KOPT-K1 (cell line): ENCODE measurements around the gene MNAT1.
"Not testable (repeated sequence)": the region's sequence is repeated elsewhere in the genome, so short reads cannot be mapped to it uniquely, and the experiment has no call there.

Experiments
- H3K27ac ChIP-seq: fragments of 200-600 bp; sonication (generic); 2 replicates; pipeline ENCODE4 v1.5.1; 2016; ENCODE audit warnings: antibody characterized with exemption, mild to moderate bottlenecking, low read depth, low read length; ENCODE audit not compliant: poor library complexity, severe bottlenecking
- H3K36me3 ChIP-seq: fragments of 200-600 bp; sonication (generic); 2 replicates; pipeline ENCODE4 v1.5.1; 2017; ENCODE audit warnings: antibody characterized with exemption, mild to moderate bottlenecking, low read length, moderate library complexity; ENCODE audit not compliant: insufficient read depth
- H3K9me3 ChIP-seq: fragments of 200-600 bp; sonication (generic); 2 replicates; pipeline ENCODE4 v1.5.1; 2017; ENCODE audit warnings: antibody characterized with exemption, low read length, mild to moderate bottlenecking; ENCODE audit not compliant: insufficient read depth, poor library complexity, severe bottlenecking

The MNAT1 gene

DNA sequence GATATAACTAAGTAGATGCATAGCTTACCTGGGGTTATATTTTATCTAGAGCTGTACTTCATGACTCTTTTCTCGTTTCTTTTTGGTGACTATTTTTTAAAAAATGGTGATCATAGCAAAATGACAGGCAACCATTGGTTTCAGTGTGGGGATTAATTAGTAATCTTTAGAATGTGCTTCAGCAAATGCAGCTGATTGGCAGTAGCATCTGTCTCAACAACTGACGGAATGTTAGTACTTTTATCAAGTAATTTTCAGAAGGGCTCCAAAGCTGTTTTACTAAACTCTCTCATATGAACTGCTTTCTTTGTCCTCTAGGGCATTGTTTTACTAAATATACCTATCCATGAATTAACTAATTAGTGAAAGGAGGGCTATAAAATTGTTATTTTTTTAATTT is 128.7 kb downstream of the MNAT1 start:
- H3K36me3 ChIP-seq = no peaks in the 10 kb centered on the region
- H3K9me3 ChIP-seq = no peaks in the 10 kb centered on the region
- H3K27ac ChIP-seq = no peak overlapping the region

DNA sequence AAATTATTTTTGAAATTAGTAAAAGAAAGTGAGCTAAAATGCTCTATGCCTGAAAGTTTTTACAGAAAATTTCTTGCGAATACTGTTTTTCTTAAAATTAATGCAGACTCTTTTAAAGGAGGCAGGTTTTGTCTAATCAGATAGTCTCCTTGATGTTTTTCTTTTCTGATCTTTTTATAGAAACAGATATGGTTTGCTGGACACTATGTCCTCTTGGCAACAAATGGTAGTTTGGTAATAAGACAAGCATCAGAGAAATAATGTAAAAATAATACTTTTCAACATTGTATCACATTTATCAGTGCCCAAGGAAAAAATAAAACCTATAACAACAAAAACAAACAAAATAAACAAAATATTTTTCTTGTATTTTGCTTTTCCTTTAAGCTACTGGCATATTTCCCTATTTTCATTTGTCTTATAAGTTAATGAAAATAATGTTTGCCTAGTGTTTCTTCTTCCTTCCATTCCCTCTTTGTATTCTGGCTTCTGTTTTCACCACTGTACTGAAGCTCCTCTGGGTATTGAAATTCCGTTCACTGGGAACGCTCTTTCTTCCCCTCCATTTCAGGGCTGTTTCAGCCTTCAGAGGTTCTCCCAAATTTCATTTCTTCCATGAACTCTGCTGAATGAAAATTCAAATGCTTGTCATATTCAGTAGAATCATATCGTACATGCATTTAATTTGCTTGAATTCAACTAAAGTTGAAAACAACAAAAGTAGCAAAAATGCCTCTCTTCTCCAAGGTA is 131.0 kb downstream of the MNAT1 start:
- H3K9me3 ChIP-seq = no peaks in the 10 kb centered on the region
- H3K27ac ChIP-seq = no peak overlapping the region
- H3K36me3 ChIP-seq = no peaks in the 10 kb centered on the region

DNA sequence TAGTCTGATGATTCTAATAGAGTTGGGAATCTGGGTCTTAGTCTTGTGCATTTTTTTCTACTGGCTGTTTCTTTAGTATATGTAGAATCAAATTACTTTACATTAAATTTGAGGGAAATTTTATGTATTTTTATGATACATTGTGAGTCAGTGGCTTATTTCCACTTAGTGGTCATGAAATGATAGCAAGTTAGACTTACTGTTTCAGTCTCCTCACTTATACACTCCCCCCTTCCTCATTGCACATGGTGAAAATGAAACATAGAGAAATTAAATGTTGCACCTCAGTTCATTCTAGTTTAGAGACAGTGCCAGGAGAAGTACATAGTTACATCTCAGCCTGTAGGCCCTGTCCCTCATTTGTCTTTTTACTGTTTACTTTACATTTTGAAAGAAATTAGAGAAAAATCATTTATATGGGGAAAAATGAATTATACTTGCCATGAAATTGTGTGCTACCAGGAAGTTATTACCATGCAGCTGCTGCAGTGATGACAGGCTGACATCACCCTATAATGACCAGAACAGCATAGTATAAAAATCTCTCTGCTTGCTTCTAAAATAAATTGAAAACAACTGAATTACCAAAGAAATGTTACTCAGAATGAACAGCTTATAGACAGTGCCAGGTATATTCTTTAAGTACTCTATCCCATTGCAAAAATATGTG is 133.1 kb downstream of the MNAT1 start:
- no peaks in the 10 kb centered on the region for H3K36me3 ChIP-seq
- H3K27ac ChIP-seq = no peak overlapping the region
- no peaks in the 10 kb centered on the region for H3K9me3 ChIP-seq

DNA sequence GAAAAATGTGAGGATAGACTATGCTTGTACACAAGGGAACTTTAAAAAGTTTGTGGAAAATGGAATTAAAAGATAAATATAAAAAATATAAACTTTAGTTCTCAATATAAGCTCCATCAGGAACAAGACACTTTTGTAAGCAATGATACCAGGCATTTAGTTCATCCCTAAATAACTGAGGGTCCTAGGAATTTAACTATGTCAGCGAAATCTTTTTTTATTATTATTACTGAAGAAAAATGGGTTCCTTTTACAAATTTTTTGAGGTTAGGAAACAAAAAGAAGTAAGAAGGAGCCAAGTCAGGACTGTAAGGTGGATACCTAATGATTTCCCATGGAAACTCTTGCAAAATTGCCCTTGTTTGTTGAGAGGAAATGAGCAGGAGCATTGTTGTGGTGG is 143.6 kb downstream of the MNAT1 start:
- Histone ChIP-seq H3K9me3 (peaks cover 11% of the 10 kb centered on the region), H3K36me3 (peaks cover 15% of the 10 kb centered on the region; the same call in 1 of the 2 replicates), H3K27ac (no peak overlapping the region)

DNA sequence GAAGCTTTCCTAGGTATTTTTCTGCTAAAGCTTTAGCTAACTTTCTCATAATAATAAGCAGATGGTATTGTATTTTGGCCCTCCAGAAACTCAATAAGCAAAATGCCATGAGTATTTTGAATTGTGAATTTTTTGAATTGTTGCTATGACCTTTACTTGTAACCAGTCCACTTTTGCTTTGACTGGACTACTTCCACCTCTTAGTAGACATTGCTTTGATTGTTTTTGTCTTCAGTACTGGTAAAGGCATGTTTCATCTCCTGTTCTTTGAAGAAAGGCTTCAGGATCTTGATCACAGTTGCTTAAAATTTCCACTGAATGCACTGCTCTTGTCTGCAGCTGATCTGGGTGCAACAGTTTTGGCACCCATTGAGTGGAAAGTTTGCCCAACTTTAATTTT is 144.0 kb downstream of the MNAT1 start:
- H3K27ac ChIP-seq = no peak overlapping the region
- peaks cover 15% of the 10 kb centered on the region for H3K9me3 ChIP-seq
- peaks cover 17% of the 10 kb centered on the region; the same call in 1 of the 2 replicates for H3K36me3 ChIP-seq

DNA sequence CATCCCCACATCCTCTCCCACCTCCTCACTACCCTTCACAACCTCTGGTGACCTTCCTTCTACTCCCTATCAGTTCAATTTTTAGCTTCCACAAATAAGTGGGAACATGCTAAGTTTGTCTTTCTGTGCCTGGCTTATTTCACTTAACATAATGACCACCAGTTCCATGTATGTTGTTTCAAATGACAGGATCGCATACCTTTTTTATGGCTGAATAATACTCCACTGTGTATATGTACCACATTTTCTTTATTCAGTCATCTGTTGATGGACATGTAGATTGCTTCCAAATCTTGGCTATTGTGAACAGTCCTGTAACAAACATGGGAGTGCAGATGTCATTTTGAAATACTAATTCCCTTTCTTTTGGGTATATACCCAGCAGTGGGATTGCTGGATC is 147.7 kb downstream of the MNAT1 start:
- Histone ChIP-seq H3K27ac (no peak overlapping the region), H3K9me3 (peaks cover 34% of the 10 kb centered on the region), H3K36me3 (peaks cover 17% of the 10 kb centered on the region; the same call in 1 of the 2 replicates)

DNA sequence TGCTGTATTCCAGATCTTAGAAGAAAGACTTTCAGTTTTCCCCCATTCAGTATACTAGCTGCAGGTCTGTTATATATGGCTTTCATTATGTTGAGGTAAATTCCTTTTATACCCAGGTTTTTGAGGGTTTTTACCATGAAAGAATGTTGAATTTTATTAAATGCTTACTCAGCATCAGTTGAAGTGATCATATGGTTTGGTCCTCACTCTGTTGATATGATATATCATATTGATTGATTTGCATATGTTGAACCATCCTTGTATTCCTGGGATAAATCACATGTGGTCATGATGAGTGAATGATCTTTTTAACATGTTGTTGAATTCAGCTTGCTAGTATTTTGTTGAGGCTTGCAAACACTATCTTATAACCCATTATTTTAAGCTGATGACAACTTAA is 149.6 kb downstream of the MNAT1 start:
- Histone ChIP-seq H3K27ac (no peak overlapping the region), H3K9me3 (peaks cover 34% of the 10 kb centered on the region), H3K36me3 (peaks cover 17% of the 10 kb centered on the region; the same call in 1 of the 2 replicates)

DNA sequence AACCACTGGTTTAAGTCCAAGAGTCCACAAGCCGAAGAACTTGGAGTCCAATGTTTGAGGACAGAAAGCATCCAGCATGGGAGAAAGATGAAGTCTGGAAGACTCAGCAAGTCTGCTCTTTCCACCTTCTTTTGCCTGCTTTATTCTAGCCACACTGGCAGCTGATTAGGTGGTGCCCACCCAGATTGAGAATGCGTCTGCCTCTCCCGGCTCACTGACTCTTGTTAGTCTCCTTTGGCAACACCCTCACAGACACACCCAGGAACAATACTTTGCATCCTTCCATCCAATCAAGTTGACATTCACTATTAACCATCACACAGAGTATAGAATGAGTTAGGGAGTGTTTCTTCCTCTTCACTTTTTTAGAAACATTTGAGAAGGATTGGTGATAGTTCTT is 156.1 kb downstream of the MNAT1 start:
- not testable (repeated sequence) for H3K36me3 ChIP-seq, H3K27ac ChIP-seq, H3K9me3 ChIP-seq

DNA sequence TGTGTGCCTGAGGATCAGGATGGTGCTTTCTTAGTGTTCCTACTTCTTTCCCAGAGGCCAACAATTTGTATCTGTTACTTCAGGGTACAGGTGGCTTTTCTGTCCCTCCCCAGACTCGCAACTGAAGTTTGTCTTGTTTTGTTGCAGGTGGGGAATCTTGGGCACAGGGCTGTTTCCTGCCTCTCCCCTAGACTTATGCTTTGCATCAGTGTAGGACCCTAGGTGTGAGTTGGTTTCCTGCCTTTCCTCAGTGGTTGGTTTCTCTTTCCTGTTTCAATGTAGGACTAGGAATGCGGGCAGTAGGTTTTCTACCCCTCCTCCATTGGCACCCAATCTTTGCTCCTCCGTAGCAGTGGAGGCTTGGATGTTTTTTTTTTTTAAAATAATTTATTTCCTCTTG is 159.3 kb downstream of the MNAT1 start:
- peak overlapping the region; percentile 56 for H3K27ac ChIP-seq
- no peaks in the 10 kb centered on the region for H3K9me3 ChIP-seq

DNA sequence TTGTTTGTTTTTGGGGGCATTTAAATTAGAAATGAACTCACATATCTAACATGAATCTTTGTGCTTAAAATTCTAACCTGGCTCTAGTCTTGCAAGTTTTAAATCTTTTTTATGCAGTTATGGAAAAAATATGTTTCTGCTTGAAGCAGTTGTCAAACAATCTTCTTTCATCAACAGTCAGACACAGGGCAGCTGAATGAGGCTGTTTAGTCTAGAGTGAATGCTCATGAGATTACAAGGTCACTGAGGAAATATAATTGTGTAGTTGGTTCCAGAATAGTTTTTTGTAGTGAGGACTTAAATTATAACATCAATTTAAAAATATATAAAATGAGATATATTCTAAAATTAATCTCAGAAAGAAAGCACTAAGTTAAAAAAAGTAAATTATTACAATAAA is 169.8 kb downstream of the MNAT1 start:
- no peaks in the 10 kb centered on the region for H3K36me3 ChIP-seq
- H3K9me3 ChIP-seq = no peaks in the 10 kb centered on the region
- H3K27ac ChIP-seq = no peak overlapping the region

More for the DNA sequence above, 159.3 kb downstream of the MNAT1 start:
- no peaks in the 10 kb centered on the region for H3K36me3 ChIP-seq

DNA sequence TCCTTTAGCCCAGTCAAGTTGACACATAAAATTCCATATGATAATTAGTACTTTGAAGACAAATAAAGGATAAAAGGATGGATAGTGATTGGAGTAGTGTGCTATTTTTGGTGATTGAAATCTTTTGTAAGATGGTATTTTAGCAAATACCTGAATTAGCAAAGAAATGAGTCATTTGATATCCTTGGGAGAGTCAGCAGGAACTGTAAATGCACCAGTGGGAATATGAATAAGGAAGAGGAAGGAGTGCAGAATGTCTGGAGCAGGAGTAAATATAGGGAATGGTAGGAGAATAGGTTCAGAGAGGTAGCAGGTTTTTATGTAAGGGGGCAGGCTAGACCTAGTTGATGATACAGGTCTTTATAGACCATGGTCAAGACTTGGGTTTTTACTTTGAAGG is 171.4 kb downstream of the MNAT1 start:
- no peaks in the 10 kb centered on the region for H3K36me3 ChIP-seq
- H3K9me3 ChIP-seq = no peaks in the 10 kb centered on the region
- H3K27ac ChIP-seq = no peak overlapping the region

DNA sequence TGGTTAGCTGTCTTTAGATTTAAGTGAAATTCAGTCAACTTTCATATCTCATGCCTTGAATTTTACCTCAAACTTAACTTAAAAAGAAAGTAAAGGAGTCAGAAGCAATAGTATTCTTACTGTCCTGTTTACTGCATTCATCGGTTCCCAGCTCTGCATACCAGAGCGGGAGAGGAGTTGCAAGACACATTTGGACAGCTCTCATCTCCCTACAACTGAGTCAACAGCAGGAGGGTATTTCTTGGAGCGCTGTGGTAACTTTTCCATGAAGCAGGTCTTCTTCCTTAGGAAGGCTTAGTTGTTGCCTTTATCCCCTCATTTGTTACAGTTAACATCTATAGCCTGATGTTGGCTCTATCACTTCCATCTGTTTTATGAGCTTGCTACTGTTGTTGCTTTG is 181.2 kb downstream of the MNAT1 start:
- Histone ChIP-seq H3K27ac (no peak overlapping the region), H3K36me3 (no peaks in the 10 kb centered on the region), H3K9me3 (no peaks in the 10 kb centered on the region)

DNA sequence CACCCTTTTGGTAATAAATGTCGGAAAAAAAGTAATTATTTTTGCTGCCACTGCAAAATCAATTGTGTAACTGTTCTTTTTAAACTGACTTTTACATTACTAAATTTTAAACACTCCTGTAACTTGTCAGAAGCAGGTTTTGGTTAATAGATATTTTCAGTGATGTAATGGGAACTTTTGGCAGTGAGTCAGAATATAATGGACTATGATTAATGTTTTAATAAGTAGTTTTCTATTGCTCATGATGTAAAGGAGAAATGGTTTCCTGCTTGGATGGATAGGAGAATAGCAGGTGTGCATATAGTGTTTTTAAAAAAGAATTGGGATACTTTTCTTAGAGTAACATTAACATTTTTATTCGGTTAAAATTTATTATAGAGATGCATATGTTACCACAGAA is 187.5 kb downstream of the MNAT1 start:
- Histone ChIP-seq H3K27ac (no peak overlapping the region), H3K9me3 (no peaks in the 10 kb centered on the region), H3K36me3 (no peaks in the 10 kb centered on the region)

DNA sequence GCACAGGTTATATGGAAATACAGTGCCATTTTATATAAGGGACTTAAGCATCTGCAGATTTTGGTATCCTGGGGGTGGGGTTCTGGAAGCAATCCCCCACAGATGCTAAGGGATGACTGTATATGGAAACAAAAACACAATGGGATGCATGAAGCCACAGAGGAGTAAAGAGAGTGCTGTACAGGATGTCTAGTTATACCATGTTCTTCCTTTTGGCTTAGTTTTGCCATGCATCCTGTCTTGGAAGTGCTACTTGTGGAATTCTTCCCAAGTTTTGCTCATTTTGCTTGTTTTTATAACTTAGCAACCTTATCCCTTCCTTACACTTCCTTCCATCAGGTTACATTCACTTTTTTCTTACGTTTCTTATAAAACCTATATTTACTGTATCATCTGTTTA is 190.7 kb downstream of the MNAT1 start:
- no peaks in the 10 kb centered on the region for H3K9me3 ChIP-seq
- no peak overlapping the region for H3K27ac ChIP-seq

DNA sequence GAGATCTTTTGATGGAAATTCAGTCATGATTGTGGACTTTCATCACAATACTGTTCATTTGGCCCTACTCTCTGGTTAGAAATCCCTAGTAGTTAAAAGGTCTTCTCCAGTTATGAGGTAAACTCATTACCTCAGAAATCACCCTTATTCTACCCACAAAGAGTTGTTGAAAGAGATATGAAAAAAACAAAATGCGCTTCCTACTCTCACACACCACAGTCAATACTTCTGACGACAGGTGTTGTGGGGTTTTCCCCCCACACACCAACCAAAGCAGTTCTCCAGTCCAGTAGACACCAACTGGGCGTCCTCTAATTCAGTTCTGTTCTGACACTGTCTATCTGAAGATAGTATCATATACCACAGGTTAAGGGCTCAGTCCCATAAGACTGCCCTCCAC is 191.4 kb downstream of the MNAT1 start:
- no peaks in the 10 kb centered on the region for H3K9me3 ChIP-seq
- H3K27ac ChIP-seq = no peak overlapping the region
- no peaks in the 10 kb centered on the region for H3K36me3 ChIP-seq

More for the DNA sequence above, 190.7 kb downstream of the MNAT1 start:
- no peaks in the 10 kb centered on the region for H3K36me3 ChIP-seq

DNA sequence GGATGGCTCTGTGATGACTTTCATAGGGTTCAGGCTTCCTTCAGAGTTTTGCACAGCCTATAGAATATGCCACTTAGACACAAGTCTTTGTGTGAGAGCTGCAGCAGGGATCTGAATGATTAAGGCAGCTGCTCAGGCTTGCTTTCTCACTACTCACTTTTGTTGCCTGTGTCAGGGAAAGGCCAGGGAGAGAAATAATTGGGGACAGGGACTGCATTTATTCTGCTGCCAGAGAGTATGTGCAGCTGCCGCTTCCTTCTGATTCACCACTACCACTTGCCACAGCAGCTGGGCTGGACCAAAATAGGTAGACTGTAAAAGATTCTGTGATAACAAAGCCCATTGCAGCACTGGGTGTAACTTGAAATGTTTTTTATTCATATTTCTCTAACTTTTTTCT is 196.7 kb downstream of the MNAT1 start:
- no peaks in the 10 kb centered on the region for H3K9me3 ChIP-seq
- H3K36me3 ChIP-seq = no peaks in the 10 kb centered on the region
- no peak overlapping the region for H3K27ac ChIP-seq
